ENCODE results near the gene OR2B2.
"Not testable (repeated sequence)": the region's sequence is repeated elsewhere in the genome, so short reads cannot be mapped to it uniquely, and the experiment has no call there.

OR2B2 gene

DNA sequence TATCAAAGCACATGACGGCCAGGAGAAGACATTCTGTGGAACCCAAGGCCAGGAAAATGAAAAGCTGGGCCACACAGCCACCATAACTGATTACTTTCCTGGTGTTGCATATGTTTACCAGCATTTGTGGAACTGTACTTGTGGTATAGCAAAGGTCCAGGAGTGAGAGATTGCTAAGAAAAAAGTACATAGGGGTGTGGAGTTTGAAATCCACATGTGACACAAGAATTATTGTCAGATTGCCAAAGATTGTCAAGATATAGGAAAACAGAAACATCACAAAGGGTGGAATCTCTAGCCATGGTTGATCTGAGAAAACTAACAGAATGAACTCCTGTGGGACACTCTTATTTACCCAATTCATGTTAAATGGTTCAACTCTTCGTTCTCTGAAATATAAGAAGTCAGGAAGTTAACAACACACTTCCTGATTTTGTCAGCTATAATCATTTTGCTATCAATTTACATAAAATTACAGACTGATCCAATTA is at the start of gene OR2B2:
TSS of gene OR2B2 (minus strand) at position 441 of the 491 bp plus-strand sequence. CDS start at position 364, 77 bp downstream.
- DNase-seq (ENCODE audit: extremely low spot score, insufficient read length, low read depth): no peak
- FAIRE-seq: no peak

DNA sequence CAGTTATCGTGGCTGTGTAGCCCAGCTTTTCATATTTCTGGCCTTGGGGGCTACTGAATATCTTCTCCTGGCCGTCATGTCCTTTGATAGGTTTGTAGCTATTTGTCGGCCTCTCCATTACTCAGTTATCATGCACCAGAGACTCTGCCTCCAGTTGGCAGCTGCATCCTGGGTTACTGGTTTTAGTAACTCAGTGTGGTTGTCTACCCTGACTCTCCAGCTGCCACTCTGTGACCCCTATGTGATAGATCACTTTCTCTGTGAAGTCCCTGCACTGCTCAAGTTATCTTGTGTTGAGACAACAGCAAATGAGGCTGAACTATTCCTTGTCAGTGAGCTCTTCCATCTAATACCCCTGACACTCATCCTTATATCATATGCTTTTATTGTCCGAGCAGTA is 45.3 kb upstream of the OR2B2 start:
- no peak for DNase-seq (ENCODE audit: extremely low spot score, insufficient read length, low read depth)
- FAIRE-seq: peak; percentile 9

DNA sequence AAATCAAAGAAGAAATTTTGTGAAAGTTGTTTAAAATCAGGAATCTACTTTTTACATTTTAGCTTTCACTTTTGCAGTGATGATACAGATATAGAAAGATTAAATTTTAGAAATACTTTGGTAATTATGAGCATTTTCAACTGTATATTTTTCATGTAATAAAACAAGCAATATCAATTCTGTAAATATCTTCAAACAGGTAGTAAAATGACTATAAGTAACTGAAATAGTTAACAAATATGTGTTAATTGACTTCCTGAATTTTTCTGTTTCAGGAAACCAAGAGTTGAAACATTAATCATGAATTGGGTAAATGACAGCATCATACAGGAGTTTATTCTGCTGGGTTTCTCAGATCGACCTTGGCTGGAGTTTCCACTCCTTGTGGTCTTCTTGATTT is 44.7 kb upstream of the OR2B2 start, which contains the start of gene OR2B6:
TSS of gene OR2B6 (plus strand) at position 301 of the 400 bp plus-strand sequence. CDS start at position 301, 0 bp downstream.
- FAIRE-seq (peak; percentile 72), DNase-seq (ENCODE audit: extremely low spot score, insufficient read length, low read depth) (no peak)

DNA sequence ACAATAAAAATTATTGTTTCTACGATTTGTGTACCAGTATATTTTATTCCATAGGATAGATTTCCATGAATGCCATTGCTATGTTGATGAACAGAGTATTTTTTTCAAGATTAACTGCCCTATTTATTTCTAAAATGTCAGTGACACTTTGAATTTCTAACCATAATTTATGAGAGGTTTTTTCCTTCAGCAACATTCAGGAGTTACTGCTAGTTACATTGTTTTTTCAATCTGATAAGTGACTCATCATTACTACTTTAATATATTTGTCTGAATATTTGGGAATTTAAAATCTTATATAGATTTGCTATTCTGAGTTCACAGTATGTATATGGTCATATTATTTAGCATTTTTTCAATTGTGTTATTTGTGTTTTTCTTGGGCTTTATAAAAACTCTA is 38.8 kb upstream of the OR2B2 start:
- FAIRE-seq (no peak), DNase-seq (ENCODE audit: extremely low spot score, insufficient read length, low read depth) (no peak)

DNA sequence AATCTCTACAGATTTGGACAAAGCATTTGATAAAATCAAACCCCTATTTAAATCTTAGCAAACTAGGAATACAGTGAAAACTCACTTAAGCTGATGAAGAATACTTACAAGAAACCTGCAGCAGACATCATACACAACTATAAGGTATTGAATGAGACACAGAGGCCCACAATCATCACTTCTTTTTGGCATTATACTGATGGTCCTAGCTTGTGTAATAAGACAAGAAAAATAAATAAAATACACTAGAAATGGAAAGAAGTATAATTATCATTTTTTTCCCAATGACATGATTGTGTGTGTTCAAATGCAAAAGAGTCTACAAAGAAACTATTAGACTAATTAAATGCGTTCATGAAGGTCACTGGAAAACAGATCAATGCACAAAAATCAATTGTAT is 36.0 kb upstream of the OR2B2 start:
- FAIRE-seq (no peak), DNase-seq (ENCODE audit: extremely low spot score, insufficient read length, low read depth) (no peak)

DNA sequence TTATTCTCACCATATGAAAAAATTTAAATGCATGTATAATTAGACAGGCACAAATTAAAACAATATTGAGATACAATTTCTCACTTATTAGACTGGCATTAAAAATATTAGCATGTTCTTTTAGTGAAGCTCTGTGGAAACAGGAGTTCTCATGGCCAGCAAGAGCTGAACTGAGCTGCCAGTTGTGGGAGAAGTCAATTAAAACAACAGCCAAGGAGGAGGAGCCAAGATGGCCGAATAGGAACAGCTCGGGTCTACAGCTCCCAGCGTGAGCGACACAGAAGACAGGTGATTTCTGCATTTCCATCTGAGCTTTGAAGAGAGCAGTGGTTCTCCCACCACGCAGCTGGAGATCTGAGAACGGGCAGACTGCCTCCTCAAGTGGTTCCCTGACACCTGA is 30.9 kb upstream of the OR2B2 start:
- not testable (repeated sequence) for FAIRE-seq; DNase-seq (ENCODE audit: extremely low spot score, insufficient read length, low read depth)

DNA sequence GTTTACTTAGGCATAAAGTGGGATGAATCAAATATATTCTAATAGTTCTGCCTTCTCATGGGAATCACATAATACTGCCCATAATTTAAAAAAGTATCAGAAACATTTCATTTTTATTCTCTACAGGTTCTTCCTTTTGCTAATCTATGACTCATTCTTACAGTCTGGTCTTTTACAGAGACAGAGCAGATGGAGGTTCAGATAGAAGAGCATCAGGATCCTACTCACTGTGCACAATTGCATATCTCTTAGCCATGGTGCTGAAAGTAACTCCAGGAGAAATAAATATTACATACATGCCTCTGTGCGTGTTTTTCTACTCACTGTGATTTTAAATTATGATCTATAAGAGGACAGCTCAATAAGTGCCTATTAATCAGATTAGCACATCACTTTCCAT is 28.6 kb upstream of the OR2B2 start:
- no peak for DNase-seq (ENCODE audit: extremely low spot score, insufficient read length, low read depth)
- FAIRE-seq: no peak

DNA sequence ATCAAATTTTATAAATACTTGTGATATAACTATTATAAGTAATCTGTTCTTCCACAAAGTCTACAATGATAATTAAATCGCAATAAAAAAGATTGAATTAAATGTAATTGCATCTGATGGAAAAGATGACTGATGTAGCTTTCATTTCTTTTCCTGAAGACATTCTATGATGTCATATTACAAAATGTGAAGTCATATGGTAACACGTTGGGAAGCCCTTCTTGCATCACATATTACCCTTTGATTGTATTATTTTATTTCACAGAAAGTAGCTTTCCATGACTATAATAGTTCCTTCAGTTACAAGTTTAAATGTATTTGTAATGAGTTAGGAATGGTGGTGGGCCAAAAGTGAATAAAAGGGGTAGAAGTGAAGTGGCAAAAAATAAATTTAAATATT is 19.0 kb upstream of the OR2B2 start:
- DNase-seq (ENCODE audit: extremely low spot score, insufficient read length, low read depth): no peak
- FAIRE-seq: no peak

DNA sequence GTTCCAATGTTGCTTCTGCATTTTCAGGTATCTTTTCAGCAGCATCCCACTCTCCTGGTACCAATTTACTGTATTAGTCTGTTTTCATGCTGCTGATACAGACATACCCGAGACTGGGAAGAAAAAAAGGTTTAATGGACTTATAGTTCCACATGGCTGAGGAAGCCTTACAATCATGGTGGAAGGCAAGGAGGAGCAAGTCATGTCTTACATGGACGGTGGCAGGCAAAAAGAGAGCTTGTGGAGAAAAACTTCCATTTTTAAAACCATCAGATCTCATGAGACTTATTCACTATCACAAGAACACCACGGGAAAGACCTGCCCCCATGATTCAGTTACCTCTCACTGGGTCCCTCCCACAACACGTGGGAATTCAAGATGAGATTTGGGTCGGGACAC is 17.7 kb upstream of the OR2B2 start:
- FAIRE-seq: not testable (repeated sequence)

DNA sequence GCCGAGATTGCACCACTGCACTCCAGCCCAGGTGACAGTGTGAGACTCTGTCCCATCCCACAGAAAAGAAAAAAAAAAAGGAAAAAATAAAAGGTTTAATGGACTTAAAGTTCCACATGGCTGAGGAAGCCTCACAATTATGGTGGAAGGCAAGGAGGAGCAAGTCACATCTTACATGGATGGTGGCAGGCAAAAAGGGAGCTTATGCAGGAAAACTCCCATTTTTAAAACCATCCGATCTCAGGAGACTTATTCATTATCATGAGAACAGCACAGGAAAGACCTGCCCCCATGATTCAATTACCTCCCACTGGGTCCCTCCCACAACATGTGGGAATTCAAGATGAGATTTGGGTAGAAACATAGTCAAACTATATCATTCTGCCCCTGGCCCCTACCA is 15.8 kb upstream of the OR2B2 start:
- DNase-seq (ENCODE audit: extremely low spot score, insufficient read length, low read depth); FAIRE-seq: not testable (repeated sequence)

More for the DNA sequence above, 17.7 kb upstream of the OR2B2 start:
- DNase-seq (ENCODE audit: extremely low spot score, insufficient read length, low read depth): not testable (repeated sequence)

DNA sequence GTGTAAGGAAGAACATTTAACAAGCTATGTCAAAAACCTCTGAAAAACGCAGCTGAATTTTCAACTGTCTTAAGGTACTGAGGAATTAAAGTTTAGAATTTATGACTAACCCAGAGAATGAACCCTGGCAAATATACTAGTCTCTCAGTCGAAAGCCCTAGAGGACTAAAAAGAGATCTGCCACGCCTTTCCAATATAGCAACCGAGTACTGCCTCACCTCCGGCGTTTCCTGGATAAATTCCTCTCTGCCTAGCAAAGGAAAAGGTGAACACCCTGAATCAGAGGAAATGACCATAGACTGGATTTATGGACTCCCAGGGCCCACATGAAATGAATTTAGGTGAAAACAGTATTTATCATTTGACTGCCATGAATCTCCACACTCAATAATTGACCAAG is 12.0 kb upstream of the OR2B2 start:
- FAIRE-seq (no peak), DNase-seq (ENCODE audit: extremely low spot score, insufficient read length, low read depth) (no peak)

DNA sequence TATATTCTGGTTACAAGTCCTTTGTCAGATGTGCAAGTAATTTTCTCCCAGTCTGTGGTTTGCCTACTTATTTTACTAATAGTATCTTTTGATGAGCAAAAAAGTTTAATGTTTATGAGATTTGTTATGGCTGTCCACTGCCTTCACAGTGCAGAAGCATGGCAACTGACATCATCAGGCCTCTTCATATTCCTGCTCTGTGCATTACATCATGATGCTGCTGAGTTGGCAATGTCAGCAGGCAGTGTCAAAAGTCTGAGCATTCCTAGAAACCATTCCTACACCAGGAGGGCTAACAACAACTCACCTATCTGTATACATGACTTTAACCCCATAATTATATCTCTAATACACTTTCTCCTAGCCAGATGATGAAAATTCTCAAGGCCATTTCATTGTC is 10.8 kb upstream of the OR2B2 start:
- no peak for DNase-seq (ENCODE audit: extremely low spot score, insufficient read length, low read depth)
- FAIRE-seq: no peak

DNA sequence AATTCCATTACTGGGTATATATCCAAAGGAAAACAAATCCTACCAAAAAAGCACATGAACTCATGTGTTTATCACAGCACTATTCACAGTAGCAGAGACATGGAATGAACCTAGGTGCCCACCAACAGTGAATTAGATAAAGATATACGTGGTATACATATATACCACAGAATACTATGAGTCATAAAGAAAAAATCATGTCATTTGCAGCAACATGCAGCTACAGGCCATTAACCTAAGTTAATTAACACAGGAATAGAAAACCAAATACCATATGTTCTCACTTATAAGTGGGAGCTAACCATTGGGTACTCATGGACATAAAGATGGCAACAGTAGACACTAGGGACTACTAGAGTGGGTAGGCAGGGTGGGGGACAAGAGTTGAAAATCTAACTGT is 4.2 kb downstream of the OR2B2 start:
- DNase-seq (ENCODE audit: extremely low spot score, insufficient read length, low read depth) (no peak), FAIRE-seq (no peak)

DNA sequence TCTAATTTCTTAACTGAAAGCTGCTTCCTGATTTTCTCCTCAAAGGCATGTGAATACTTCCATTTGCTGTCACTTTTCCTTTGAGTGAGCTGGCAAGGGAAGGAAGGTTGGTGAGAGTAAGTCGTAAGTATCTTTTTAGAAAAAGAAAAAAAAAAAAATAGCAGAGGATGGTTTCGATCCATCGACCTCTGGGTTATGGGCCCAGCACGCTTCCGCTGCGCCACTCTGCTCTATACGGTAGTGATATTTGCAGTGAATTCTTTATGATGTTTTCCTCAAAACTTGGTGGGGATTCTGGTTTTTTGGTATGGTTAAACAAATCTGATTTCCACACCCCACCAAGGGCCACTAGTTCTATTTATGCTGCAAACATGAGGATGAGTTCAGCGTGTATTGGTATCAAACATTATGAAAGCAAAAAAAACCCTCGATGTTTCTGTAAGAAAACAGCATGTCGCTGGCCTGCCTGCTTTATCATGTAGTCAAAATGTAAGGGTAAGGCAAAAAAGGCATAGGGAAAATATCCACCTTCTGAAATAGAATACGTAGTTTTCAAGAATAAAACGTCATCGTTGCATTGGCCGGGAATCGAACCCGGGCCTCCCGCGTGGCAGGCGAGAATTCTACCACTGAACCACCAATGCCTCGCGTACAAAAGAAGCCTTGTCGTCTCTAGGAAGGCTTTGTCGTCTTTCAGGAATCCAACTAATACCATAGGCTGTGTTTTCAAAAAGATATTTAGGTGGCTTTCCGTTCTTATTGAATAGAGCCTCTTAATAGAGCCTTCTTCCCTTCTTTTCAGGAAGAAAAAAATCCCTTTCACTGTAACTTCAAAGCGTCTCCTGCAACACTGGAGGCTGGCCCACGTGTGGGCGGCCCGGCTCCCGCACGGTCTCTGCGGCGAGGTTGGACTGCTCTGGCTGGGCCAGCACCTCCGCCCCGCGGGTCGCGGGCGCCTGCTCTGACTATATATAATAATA is 9.6 kb downstream of the OR2B2 start:
- DNase-seq (ENCODE audit: extremely low spot score, insufficient read length, low read depth): no peak
- FAIRE-seq: peak; percentile 58

DNA sequence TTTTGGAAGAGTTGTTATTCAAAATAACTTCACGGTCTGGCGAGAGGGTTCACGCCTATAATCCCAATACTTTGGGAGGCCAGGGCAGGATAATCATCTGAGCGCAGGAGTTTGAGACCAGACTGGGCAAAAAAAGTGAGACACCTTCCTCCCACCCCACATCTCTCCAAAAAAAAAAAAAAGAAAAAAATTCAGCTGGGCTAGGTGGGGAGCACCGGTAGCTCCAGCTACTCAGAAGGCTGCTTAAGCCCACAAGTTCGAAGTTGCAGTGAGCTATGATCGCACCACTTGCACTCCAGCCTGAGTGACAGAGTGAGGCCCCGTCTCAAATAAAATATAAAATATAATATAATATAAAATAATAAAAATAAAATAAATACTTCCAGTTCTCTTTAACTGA is 10.4 kb downstream of the OR2B2 start:
- no peak for FAIRE-seq

DNA sequence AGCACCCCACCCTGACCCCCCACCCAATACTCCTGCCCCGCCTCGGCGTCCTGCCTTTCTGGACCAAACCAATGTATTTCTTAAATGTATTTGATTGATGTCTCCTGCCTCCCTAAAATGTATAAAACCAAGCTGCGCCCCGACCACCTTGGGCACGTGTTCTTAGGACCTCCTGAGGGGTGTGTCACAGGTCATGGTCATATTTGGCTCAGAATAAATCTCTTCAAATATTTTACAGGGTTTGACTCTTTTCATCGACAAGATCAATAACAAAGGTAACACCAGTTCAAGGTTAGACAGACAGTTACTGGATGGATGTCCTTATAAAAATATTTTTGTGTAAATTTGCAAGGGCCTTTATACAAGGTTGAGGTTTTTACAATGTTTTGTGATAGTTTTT is 12.0 kb downstream of the OR2B2 start:
- DNase-seq (ENCODE audit: extremely low spot score, insufficient read length, low read depth); FAIRE-seq: not testable (repeated sequence)

More for the DNA sequence above, 10.4 kb downstream of the OR2B2 start:
- DNase-seq (ENCODE audit: extremely low spot score, insufficient read length, low read depth): no peak

DNA sequence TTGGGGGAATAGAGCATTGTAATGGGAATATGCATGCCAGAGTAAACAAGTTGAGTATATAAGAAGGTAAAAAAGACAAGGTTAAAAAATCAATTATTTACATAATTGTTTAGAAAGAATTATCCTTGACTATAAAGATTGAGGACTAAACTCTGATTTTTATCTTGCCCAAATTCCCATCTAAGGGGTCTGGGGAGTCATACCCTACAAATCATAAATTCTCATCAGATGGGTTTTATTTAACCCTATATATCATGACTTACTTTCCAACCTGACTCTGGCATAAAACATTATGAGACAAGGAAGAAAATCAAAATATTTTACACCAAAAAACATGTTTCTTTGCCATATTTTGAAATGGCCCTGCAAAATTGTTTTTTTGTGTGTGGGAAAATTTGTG is 12.7 kb downstream of the OR2B2 start:
- DNase-seq (ENCODE audit: extremely low spot score, insufficient read length, low read depth) (no peak), FAIRE-seq (no peak)

DNA sequence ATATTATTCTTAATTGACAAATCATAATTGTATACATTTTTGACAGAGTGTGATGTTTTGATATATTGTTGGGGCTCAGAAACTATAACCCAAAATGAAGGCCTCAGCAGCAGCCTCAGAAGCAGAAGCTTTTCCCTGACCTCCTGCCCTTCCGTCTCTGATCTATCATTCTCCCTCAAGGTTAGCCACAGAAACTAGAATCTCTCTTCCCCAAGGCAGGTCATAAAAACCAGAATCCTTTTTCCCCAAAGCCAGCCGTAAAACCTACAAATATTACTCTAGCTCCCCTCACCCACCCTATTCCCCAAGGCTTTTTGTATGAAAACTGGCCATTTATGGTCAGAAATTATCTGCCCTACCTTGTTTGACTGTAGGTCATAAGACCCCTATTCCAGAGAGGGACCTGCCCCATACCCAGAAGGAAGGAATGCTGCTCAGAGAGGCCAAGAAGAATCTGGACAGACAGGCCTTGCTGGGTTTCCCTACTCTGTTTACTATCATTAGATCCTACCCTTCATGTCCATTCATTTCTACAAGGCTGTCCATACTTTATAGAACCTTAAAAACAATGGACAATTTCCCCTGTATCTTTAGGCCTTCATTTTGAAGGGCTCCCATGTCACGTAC is 14.5 kb downstream of the OR2B2 start:
- DNase-seq (ENCODE audit: extremely low spot score, insufficient read length, low read depth) (no peak), FAIRE-seq (peak; percentile 44)

DNA sequence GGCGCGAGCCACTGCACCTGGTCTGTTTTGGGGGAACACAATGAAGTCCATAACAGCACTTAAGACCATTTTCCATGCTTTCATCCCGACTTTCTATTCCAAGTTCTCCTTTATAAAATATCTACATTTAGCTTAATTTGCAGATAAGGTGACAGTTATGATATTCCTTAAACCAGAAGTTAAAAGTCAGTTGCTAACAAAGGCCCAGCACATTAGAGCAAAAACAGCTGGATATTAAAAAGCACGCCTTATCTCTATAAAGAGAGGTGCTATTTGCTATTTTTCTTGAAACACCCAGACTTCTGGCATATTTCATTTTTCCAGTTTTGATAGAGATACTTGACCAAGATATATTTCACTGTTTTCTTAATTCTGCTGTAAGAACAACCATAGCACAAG is 15.8 kb downstream of the OR2B2 start:
- DNase-seq (ENCODE audit: extremely low spot score, insufficient read length, low read depth): no peak
- no peak for FAIRE-seq

DNA sequence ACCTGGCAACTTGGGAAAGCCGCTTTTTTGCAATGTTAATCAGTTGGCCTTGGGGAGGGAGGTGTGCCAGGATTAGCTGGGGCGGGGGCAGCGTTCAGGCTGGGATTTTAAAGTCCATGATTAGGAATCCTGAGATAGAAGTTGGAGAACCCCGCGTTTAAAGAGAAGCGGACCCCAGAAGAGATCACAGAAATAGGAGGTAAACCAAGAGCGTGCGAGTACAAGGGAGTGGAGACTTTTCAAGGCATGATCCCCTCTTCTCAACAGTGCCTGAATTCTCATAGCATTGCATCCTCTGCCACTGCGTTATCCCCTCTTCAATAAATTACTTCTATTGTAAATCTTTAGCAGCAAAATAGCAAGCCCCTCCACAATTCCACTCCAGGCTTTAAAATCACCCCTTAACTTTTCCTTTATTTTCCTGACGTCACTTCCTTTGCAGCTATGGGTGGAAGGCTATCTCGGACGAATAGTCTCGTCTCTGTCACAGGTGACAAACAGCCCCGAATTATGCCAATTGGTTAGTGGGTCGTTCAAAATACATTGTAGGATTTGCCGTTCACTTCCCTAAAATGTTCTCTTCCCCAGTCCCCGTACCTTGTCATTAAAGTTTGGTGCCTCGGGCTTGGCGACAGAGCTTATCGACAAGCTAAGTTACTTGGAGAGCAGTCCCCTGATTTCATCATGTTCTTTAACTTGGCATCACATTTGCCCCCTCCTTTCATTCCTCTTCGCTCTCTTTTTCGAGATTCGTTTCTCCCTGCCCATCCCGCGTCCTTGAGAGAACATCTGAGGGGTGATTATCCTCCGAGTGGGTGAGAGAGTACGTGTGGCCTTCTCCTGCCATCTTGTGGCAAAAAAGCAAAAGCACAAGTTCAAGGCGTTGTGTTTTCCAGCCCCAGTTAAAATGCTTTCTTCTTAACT is 17.1 kb downstream of the OR2B2 start:
- FAIRE-seq: peak; percentile 81
- DNase-seq (ENCODE audit: extremely low spot score, insufficient read length, low read depth): no peak

Measured in GM18507 (cell line).